Gastroesophageal sphincter (tissue), 3 donors: ENCODE data around the gene TOLLIP.
"Not testable (repeated sequence)": the region's sequence is repeated elsewhere in the genome, so short reads cannot be mapped to it uniquely, and the experiment has no call there.

ENCODE experiments used
- EP300 ChIP-seq: sonication (generic); formaldehyde crosslinking; IDR thresholded peaks from one replicate; pipeline ENCODE4 v1.6.1; 2017; ENCODE audit warnings: antibody characterized with exemption, mild to moderate bottlenecking
- POLR2A ChIP-seq, 2 donors: fragments of 450-650 bp; IDR thresholded peaks; one replicate each; pipeline ENCODE4 v1.6.1; 2017; ENCODE audit warnings: antibody characterized with exemption in 2 of 2, mild to moderate bottlenecking in 2 of 2, moderate library complexity in 1 of 2
- POLR2AphosphoS5 ChIP-seq: sonication (generic); formaldehyde crosslinking; IDR thresholded peaks from one replicate; pipeline ENCODE4 v1.6.1; 2017; ENCODE audit warnings: antibody characterized with exemption
- TF ChIP-seq, protein P1 (sequence below), 4 experiments: fragments of 200-600 bp in 2 of 4; fragments of 450-650 bp in 2 of 4; sonication (generic) in 1 of 4; IDR thresholded peaks; one replicate each; pipeline ENCODE4 v1.5.1; 2017 to 2019; ENCODE audit warnings: antibody characterized with exemption in 4 of 4, mild to moderate bottlenecking in 2 of 4, moderate library complexity in 2 of 4

DNA sequence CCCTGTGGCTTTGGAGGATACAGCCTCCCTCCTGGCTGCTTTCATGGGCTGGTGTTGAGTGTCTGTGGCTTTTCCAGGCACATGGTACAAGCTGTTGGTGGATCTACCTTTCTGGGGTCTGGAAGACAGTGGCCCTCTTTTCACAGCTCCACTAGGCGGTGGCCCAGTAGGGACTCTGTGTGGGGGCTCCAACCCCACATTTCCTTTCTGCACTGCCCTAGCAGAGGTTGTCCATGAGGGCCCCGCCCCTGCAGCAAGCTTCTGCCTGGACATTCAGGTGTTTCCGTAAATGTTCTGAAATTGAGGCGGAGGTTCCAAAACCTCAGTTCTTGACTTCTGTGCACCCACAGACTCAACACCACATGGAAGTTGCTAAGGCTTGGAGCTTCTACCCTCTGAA lies 44.0 kb downstream of the TOLLIP start:
- TF ChIP-seq EP300; POLR2A (IDR thresholded peaks at IDR 0.05); POLR2AphosphoS5: not testable (repeated sequence)
- TF ChIP-seq, protein P1, sequence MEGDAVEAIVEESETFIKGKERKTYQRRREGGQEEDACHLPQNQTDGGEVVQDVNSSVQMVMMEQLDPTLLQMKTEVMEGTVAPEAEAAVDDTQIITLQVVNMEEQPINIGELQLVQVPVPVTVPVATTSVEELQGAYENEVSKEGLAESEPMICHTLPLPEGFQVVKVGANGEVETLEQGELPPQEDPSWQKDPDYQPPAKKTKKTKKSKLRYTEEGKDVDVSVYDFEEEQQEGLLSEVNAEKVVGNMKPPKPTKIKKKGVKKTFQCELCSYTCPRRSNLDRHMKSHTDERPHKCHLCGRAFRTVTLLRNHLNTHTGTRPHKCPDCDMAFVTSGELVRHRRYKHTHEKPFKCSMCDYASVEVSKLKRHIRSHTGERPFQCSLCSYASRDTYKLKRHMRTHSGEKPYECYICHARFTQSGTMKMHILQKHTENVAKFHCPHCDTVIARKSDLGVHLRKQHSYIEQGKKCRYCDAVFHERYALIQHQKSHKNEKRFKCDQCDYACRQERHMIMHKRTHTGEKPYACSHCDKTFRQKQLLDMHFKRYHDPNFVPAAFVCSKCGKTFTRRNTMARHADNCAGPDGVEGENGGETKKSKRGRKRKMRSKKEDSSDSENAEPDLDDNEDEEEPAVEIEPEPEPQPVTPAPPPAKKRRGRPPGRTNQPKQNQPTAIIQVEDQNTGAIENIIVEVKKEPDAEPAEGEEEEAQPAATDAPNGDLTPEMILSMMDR (IDR thresholded peaks at IDR 0.05), result not testable (repeated sequence)
